Left kidney (tissue), 2 donors: ENCODE data around the gene HMCN1. TPM values are rescaled to one million over a fixed set of nuclear protein-coding genes. Genes with fewer than 3 reads are reported as not detected.
"Not testable (repeated sequence)": the region's sequence is repeated elsewhere in the genome, so short reads cannot be mapped to it uniquely, and the experiment has no call there.

Experiments used
- DNase-seq: peaks from one replicate; pipeline ENCODE4 v3.0.0-alpha.2; 2013
- polyA plus RNA-seq: library from polyadenylated mRNA; unstranded; fragments of 120-200 nt; gene quantifications from one replicate; pipeline ENCODE4 v1.2.1, GENCODE V29; 2013; ENCODE audit not compliant: insufficient read length

The HMCN1 gene
- polyA plus RNA-seq, 1 donor: 61.3 TPM

DNA sequence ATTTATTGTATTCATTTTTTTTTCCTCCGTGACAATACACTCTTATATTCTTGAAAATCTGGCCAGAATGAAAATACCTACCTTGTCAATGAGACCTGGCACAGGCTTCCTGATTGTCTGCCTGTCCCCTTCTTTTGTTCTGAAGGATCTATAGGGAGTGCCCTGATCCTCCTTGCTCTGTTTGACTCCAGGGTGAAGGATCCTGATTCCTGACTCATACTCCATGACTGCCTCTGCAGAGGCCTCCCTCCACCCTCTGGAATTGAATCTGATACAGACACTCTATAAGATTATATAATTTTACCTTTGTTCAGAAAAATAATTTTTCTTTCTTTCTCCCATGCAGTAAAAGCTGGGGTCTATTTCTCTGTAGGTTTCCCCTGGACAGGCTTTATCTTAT, 116.2 kb downstream of the HMCN1 start:
- DNase-seq: no peak

DNA sequence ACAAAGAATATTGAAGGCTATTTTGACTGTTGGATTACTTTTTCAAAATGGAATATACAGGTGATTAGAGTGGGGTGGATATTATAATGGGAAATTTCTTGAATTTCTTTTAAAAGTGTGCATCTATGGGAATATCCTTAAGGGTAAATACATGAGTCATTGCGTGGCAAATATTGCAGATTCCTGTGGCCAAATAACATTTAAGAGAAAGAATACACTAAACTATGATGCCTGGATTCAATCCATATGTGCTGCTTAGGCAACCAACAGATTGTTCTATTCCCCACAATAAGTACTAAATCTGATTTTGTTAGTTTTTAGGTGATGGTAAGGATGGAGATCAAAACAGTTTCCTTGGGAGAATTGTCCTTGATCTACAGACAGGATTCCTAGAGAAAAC, 119.5 kb downstream of the HMCN1 start:
- no peak for DNase-seq

DNA sequence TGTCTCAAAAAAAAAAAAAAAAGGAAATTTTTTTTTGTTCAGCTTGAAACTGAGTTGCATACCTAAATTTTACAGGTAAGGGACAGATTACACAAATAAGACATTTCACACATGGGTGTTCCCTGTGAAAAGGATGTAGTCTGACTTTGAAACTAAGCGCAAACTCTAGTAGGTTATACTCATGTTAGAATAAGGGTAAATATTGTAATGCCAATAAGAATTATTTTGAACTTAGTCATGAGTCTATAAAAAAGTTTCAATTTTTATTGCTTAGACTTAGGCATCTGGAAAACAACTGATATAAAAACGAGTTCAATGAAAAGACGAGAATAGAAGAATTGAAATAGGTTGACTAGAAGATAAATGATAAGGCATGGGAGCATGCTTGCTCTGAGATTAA, 122.3 kb downstream of the HMCN1 start:
- DNase-seq: no peak

DNA sequence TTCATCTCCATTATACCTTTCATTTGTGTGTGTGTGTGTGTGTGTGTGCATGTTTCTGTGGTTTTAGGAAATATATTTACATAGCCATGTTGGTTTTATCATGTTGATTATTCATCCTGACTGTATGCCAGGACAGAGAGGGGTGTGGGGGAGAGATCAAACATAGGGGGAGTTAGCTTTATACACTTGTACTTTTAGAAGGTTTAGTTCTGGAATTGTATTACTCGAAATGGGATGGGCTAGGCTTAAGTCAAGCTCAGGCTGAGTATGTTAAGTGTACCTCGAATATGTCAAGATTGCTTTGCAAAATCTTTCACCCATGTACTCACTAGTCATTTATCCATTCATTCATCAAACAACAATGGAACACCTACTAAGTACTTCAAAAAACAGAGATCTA, 123.3 kb downstream of the HMCN1 start:
- DNase-seq: no peak

DNA sequence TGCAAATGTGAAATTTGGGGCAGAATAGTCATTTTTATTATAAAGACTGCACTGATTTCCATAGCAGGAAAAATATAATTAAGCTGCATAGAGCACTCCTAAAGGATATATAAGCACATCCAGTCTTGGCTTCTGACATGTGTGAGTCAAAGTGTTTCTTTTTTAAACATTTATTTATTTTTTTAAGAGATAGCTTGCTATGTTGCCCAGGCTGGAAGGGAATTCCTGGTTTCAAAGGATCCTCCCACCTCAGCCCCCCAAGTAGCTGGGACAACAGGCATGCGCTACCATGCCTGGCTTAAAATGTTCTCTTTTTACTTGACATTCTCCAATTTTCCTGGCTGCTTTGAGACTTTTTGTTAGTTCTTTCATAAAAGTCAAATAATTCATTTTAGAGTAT, 126.1 kb downstream of the HMCN1 start:
- no peak for DNase-seq

DNA sequence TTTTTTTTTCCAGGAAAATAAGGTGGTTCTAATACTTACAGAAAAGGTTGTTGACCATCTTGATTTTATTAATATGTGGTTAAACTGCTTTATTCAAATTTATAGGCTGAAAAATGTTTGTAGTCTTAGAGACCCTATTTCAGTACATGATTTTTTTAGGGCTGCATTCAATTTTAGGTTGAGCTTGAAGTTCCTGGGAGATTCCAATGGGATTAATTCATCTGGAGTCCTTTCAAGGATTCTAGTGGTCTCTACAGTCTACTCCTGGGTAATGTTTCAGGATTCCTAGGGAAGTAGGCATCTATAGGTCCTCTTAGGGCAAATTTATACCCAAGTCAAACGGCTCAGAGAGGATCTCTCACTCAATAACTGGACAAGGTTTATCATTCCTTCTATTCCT, 126.7 kb downstream of the HMCN1 start:
- DNase-seq: no peak

DNA sequence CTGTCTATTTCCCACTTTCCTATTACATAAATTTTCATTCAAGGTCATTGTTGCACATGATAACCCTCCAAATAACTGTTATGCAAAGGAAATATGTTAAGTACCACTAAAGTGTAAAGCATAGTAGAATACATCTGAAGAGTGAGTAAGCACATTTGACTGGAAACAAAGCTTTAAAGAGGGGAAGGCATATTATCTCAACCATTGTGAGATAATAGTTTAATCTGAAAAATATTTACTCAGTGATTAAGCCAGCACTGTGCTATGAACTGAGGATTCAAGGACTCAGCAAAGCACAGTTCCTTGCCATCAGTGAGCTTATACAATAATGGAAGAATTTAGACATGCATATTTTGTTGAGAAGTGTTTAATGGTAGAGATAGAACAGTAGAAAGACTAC, 127.4 kb downstream of the HMCN1 start:
- no peak for DNase-seq

DNA sequence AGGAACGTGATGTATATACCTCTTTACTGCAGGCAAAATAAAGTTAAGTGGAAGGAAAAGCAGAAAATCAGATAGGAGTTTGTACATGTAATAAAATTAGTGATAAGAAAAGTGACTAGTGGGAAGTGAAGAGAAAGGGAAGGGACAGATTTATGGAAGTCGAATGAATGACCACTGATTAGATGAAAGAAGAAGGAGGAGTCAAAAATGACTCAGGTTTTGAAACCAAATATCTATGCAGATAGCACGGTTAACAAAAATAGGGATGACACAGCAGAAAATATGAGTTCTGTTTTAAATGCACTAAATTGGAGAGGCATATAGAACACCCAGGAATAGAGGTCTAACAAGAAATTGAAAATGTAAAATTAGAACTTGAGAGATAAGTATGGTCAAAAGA, 128.0 kb downstream of the HMCN1 start:
- DNase-seq: no peak

DNA sequence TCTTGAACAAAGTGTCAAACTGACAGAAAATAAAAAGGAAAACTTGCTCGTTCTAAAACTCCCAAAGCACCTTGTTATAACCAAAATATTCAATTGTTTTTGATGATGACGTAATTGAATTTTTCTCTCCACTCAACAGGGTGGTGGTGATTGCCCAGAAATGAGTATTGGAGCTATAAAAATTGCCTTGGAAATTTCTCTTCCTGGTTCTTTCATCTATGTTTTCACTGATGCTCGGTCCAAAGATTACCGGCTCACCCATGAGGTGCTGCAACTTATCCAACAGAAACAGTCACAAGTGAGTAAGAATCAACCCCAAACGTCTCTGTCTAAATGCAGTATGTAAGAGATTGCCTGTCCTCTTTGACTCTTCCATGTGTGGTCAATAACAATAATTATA, 130.1 kb downstream of the HMCN1 start:
- DNase-seq: no peak

DNA sequence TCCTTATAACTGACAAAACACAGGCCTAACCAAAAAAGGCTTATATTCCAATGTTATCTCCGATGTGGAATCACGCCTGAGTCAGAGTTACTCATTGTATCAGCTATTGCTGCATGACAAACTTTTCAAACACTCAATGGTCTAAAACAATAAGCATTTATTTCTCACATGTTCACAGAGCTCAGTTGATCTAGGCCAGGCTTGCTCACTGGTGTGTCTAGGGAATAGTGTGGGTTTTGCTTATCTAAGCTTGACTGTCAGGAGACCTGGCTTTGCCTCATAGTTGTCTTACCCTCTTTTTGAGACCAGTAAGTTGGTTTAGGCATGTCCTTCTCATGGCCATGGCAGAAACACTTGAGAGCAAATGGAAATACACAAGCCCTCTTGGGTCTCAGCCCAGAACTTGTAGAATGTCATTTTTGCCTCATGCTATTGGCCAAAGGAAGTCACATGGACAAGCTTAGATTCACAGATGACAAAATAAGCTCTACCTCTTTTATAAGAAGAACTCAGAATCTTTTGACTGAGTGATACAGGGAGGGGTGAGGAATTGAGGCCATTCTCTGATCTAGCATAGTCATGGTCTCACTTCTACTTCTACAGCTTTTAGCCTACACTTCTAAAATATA, 130.8 kb downstream of the HMCN1 start:
- no peak for DNase-seq

DNA sequence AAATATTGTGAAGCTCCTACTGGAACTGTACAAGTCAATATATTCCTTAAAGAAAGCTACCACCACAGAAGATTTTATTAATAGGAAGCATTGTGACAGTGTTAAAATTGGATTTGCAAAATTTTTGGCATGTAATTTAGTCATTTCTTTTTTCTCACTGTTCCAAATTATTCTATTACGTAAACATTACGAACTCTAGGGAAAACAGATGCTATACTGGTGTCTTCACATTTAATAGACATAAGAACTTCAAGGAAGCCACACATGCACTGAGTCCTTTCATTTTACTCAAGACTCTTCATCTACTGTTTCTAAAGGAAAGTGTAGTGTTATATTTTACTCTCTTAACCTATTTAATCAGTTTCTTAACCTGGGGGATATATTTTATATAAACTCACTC, 135.4 kb downstream of the HMCN1 start:
- DNase-seq: no peak

DNA sequence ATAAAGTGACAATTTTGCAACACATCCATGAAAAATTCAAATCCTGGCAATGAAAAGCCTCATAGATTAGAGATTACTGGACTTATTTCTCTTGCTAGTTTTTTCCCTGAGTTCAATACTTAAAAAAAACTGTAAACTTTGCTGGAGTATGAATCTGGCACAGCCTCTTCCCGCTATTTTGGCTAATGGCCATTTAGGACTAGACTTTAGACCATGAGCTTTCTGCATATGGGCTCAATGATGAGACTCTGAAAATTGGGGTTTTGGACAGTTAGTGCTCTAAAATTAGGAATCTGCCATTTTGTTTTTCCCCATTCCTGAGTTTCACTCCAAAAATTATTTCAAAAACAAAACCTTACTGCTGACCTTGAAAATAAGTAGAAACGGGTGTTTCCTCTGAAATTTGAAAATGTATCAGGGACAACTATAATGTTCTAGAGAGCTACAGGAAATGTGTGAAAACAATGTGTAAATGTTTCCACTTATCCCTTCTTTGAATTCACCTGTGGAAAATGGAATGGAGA, 137.5 kb downstream of the HMCN1 start:
- no peak for DNase-seq

DNA sequence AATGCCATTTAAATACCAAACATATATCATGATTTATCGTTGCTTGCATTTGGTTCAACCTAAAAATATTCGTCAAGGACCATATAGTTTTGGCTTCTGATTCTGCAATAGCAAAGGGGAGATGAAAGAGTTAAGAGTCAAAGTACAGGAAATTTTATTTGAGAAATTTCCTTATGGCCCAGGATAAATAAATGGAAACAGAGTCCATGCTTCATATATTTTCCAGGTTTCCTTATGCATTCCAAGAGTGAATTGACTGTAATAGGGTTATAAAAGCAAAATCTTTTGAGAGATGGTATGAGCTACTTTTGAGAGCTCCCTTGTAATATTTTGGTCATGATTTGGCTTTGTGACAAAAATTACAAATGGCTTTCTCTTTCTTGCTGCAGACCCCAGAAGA, 140.1 kb downstream of the HMCN1 start:
- DNase-seq: no peak

DNA sequence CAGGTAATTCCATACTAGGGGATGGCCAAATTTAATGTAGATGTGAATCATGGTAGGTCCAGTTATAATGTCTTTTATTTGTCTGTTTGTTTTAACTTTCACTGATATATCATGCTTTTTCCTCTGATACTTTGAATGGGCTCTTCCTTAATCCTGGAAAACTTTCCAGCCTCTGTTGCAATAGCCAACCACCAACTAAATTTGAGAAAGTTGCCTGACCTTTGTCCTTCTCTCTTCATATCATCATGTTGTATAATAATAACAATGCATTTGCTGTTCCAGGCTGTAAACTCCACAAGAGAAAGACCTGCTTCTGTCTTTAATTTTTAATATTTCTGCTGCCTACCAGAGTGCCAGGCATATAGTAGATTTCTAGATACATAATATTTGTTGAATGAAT, 146.1 kb downstream of the HMCN1 start:
- DNase-seq: no peak

DNA sequence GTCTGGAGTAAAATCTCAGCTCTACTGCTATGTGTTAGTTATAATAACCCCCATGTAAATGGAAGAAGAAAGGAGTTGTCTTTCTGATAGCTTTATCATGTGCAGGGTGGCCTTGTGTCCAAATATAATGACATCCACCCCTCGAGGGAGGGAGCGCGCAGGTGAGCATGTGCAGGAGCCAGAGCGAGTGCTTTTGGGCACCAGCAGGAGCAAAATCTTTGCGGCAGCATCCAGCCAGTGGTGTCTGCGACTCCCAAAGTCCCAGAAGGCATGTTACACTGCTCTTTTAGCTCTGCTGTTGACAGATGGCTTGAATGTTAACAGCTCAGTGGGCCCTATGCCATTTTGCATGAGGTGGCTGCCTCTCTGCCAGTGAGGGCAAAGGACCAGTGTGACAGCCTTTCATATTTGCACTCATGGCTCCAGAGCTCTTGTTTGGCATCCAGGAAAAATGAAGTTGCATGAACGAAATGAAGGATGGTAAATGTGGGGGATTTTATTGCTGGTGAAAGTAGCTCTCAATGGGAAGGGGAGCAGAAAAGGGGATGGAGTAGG, 146.7 kb downstream of the HMCN1 start:
- no peak for DNase-seq

DNA sequence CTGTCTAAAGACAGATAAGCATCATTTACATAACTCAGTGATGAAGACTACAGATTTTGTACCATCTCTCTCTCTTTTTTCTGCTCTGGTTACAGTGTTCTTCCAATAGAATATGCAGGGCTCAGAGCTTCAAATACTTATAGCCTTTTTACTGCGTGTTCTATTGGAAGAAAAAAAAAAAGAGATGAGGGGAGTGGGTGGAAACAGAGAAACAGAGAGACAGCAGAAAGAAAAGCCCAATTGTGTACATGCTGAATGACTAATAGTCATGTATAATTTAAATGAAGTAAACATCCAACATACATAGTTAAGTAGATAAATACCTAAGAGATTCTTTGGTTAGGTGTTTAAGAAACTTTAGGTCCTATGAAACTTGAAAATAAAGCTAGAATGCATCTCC, 151.9 kb downstream of the HMCN1 start:
- no peak for DNase-seq

DNA sequence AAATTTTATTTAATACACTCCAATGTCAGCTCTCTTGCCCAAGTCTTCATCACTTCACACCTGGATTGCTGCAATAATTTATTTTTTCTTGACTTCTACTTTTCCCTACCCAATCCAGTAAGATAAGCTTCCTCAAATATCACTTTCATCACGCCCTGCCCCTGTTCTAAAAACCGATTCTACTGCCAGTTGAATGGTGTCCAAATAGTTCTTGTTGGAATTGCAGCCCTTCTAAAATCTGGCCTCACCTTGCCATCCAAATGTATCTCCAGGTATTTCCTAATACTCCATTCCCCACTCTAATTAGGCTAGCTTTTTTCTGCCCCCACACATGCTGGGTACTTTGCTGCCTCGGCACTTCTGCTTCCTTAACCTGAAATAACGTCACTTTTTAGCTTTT, 152.5 kb downstream of the HMCN1 start:
- DNase-seq: no peak

DNA sequence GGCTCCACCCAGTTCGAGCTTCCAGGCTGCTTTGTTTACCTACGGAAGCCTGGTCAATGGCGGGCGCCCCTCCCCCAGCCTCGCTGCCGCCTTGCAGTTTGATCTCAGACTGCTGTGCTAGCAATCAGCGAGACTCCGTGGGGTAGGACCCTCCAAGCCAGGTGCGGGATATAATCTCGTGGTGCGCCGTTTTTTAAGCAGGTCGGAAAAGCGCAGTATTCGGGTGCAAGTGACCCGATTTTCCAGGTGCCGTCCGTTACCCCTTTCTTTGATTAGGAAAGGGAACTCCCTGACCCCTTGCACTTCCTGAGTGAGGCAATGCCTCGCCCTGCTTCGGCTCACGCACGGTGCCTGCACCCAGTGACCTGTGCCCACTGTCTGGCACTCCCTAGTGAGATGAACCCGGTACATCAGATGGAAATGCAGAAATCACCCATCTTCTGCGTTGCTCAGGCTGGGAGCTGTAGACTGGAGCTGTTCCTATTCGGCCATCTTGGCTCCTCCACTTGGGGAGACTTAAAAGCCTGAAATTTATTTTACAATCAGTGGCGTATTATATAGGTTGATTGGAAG, 158.7 kb downstream of the HMCN1 start:
- DNase-seq: not testable (repeated sequence)

DNA sequence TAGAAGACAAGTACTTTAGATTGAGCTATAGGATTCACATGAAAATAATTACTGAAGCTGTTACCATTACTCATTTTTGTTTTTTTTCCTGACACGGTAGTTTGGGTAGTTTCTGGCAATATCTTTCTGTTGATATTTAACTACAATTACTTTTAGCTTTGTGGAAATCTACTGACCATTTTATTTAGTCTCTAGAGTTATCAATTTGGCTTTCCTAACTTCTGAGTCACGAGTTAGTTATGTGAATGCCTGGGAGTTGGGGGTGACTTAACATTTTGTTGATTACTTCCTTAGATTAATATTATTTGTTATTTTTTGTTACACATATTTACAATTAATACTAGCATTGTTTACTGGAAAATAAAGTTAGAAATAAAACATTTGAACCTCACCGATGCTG, 160.6 kb downstream of the HMCN1 start:
- no peak for DNase-seq

DNA sequence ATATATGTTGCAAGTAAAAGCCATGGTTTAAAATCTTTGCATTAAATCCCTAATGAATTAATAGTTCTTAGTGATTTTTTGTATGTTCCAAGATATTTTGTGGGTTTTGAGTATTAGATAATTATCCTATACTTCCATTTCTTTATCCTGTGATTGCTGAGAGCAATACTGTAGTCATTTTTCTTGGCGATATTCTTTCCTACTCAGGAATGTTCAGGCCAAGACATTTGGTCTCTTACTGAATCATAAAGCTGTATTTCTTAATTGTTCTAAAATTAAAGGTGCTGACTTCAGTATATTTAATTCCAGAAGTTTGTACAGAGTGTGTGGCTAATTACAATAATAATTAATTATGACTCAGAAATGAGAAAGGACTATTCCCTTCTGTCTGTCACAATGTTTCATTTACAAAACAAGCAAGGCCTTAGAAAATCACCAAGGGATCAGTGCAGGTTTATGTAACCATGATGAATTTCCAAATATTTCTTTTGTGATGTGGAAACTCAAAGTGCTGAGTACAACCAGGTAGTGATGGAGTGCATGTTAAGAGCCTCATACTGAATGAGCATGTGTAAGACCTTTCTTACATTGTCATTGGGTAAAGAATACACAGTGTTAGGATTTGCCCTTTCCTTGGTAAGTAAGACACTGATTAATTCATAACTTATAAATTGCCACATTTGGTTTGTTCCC, 161.2 kb downstream of the HMCN1 start:
- DNase-seq: no peak

DNA sequence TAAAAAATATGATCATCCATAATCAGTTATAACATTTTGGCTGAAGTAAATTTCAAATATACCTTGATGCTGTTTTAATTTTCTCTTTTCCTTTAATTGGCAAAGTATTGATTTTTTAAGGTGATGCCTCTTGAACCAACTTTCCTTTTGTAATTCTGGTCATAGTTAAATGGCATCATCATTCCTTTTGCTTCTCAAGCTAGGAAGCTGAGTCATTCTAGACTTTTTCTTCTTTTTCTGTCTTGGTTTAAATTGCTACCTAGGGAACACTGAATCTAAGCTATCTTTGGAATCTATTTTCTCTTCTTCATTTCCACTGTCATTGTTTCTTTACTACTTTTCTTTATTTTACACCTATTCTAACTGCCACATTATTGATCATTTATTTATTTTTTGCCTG, 162.7 kb downstream of the HMCN1 start:
- DNase-seq: no peak

DNA sequence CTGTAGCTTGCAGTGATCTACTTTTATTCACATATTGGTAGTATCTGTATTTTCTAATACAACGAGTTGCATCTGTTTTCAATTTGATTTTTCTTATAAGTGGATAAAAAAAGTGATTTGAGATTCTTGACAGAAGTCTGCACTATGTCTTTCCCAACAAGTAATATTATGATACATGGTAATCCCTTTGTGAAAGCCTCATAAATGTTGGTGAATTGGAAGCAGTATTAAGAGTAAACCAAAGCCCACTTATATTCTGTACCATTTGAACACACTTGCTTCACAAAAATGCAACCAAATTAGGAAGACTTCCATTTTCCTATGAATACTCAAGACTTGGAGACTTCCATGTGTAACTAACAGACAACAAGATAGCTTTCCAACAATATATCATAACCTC, 172.0 kb downstream of the HMCN1 start:
- DNase-seq: no peak

DNA sequence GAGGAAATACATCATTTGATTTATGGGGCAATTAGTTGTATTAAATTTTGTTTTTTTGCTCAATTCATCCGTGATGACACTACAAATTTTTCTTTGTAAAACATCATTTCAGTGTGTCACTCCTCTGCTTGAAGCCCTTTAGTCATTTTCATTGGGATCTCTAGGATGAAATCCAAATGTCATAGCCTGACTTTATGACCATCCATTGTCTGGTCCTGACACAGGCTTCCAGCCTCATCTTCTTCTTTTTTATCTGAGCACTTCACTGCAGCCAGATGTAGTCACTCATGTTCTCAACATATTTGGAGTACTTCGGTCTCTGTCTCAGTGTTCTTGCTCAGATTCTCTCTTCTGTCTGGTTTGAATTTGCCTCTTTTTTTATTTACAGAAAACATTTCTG, 173.1 kb downstream of the HMCN1 start:
- peak; percentile 37 for DNase-seq

DNA sequence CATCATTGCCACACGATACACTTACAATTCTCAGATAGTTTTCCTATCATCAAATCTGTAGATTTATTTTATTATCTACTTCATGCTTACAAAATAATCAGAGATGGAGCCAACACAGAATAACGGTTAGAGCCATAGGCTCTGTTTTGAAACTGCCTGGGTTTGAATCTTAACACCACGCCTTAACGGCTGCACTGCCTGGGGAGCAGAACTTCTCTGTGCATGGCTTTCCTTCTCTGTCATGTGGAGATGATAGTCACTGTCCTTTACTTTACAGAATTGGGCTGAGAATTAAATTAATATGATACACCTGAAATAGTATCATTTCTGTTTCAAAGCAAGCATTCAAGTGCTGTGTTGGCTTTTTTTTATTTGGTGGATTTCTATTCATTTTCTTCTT, 177.8 kb downstream of the HMCN1 start:
- no peak for DNase-seq
